GM12892 (cell line): Measurements from ENCODE around the gene HES5.

Experiments used
- POLR2A ChIP-seq: IDR thresholded peaks from 2 replicates; pipeline ENCODE4 v1.6.1; 2011; ENCODE audit warnings: low read depth, low read length, control low read depth
- POLR2AphosphoS5 ChIP-seq: IDR thresholded peaks from 2 replicates; pipeline ENCODE4 v1.6.1; 2011; ENCODE audit warnings: low read depth, low read length, control low read depth
- TAF1 ChIP-seq: IDR thresholded peaks from 2 replicates; pipeline ENCODE4 v1.6.1; 2011; ENCODE audit warnings: low read depth, mild to moderate bottlenecking, control low read depth, low read length, borderline replicate concordance

- no peak for TF ChIP-seq TAF1
- TF ChIP-seq POLR2A = no peak
- TF ChIP-seq POLR2AphosphoS5 = no peak
Measured at GRCh38 chr1:2578758-2579118, 48.7 kb upstream of the HES5 start.
